H54 (cell line): ENCODE measurements around the gene PRKG1.
"Not testable (repeated sequence)": the region's sequence is repeated elsewhere in the genome, so short reads cannot be mapped to it uniquely, and the experiment has no call there.

Experiments used
- DNase-seq: peaks from one replicate; pipeline ENCODE4 v3.0.0; 2011; ENCODE audit warnings: low spot score, mixed read lengths; ENCODE audit not compliant: insufficient read length
- FAIRE-seq: peaks from 3 replicates; lab custom pipeline; 2011; peaks lifted over from hg19 to GRCh38; lab: Jason Lieb, UNC
- POLR2A ChIP-seq: IDR thresholded peaks from 2 replicates; pipeline ENCODE4 v1.6.1; 2011; ENCODE audit warnings: low read depth, mild to moderate bottlenecking, low read length

Gene PRKG1

GRCh38 chr10:51321300-51321699 is 247.0 kb downstream of the PRKG1 start:
- FAIRE-seq (no peak), DNase-seq (no peak)
- TF ChIP-seq POLR2A: no peak

GRCh38 chr10:51321980-51322379 is 247.7 kb downstream of the PRKG1 start:
- FAIRE-seq (no peak), DNase-seq (no peak)
- TF ChIP-seq POLR2A: no peak

- no peak for DNase-seq
- no peak for FAIRE-seq
- no peak for TF ChIP-seq POLR2A
Measured at GRCh38 chr10:51325649-51326048, 251.4 kb downstream of the PRKG1 start.

- DNase-seq (no peak), FAIRE-seq (no peak)
- no peak for TF ChIP-seq POLR2A
Measured at GRCh38 chr10:51326174-51326573, 251.9 kb downstream of the PRKG1 start.

- no peak for FAIRE-seq
- TF ChIP-seq POLR2A: no peak
- no peak for DNase-seq
Measured at GRCh38 chr10:51327432-51327831, 253.1 kb downstream of the PRKG1 start.

- TF ChIP-seq POLR2A: no peak
- DNase-seq: no peak
- no peak for FAIRE-seq
Measured at GRCh38 chr10:51340366-51340765, 266.1 kb downstream of the PRKG1 start.

GRCh38 chr10:51340845-51341610 is 266.7 kb downstream of the PRKG1 start:
- FAIRE-seq (peak; percentile 23), DNase-seq (no peak)
- TF ChIP-seq POLR2A: no peak

- not testable (repeated sequence) for FAIRE-seq, DNase-seq
Measured at GRCh38 chr10:51341745-51342144, 267.5 kb downstream of the PRKG1 start.

GRCh38 chr10:51342381-51342780 is 268.1 kb downstream of the PRKG1 start:
- TF ChIP-seq POLR2A: no peak
- FAIRE-seq (no peak), DNase-seq (no peak)

- FAIRE-seq: no peak
- no peak for TF ChIP-seq POLR2A
- DNase-seq: no peak
Measured at GRCh38 chr10:51343391-51343790, 269.1 kb downstream of the PRKG1 start.

- TF ChIP-seq POLR2A: no peak
- DNase-seq (no peak), FAIRE-seq (no peak)
Measured at GRCh38 chr10:51344371-51344770, 270.1 kb downstream of the PRKG1 start.

GRCh38 chr10:51348622-51349021 is 274.3 kb downstream of the PRKG1 start:
- no peak for TF ChIP-seq POLR2A
- FAIRE-seq: no peak

GRCh38 chr10:51357170-51357569 is 282.9 kb downstream of the PRKG1 start:
- TF ChIP-seq POLR2A: no peak
- FAIRE-seq (no peak), DNase-seq (no peak)

More at GRCh38 chr10:51348622-51349021, 274.3 kb downstream of the PRKG1 start:
- no peak for DNase-seq

- TF ChIP-seq POLR2A: no peak
- DNase-seq: no peak
- FAIRE-seq: no peak
Measured at GRCh38 chr10:51358227-51358626, 283.9 kb downstream of the PRKG1 start.

- no peak for TF ChIP-seq POLR2A
- no peak for FAIRE-seq
- no peak for DNase-seq
Measured at GRCh38 chr10:51363415-51363814, 289.1 kb downstream of the PRKG1 start.
